ENCODE measurements around the gene STAC.
"Not testable (repeated sequence)": the region's sequence is repeated elsewhere in the genome, so short reads cannot be mapped to it uniquely, and the experiment has no call there.

STAC gene

GRCh38 chr3:36525115-36525801 is 145.0 kb downstream of the STAC start:
- no peak for DNase-seq

DNA sequence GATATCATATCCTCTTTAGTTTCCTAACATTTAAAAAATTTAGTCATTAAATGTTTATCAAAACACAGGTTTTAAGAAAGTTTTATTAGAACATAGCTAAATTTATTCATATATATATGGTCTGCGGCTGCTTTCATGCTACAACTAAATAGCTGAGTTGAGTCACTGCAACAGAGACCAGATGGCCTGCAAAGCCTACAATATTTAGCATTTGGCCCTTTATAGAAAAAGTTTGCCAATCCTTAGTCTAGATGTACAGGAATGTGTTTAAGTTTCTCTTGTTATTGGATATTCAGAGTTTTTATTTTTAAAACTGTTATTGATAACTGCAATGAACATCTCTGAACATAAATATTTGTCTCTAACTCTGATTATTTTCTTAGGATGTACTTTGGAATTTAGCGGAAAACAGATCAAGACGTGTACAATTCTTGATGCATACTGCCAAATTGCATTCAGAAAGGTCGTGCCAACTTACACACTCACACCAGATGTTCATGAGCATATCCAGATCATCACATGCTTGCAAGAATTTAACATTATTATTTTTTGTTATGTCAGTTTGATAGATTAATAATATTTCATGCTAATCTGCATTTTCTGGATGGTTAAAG is 157.9 kb downstream of the STAC start:
- no peak for DNase-seq

DNA sequence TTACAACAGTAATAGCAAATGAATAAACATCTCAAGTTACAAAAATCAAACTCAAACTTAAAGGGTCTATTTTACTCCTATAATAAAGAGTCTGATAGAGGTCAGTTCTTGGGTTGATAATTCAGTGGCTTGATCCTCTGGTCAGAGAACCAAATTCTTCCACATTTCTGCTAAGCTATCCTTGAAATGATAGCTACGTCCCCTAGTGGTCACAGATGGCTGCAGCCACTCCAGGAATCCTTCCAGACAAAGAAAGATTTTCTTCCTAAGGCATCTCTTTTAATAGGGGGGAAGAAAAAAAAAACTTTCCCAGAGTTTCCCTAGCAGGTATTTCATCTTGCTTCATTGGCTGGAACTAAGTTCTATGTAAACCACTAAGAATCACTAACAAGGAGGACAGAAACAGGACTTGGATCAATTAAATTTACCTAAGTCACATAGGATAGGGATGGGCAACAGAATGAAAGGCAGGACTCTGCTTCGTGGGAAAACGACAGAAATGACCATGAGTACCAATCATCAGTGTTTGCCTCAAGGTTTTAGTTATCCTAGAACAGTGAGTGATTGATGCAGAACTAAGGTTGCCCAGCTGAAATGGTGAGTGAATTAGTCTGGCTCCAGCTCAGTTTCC is 160.7 kb downstream of the STAC start:
- DNase-seq: no peak

DNA sequence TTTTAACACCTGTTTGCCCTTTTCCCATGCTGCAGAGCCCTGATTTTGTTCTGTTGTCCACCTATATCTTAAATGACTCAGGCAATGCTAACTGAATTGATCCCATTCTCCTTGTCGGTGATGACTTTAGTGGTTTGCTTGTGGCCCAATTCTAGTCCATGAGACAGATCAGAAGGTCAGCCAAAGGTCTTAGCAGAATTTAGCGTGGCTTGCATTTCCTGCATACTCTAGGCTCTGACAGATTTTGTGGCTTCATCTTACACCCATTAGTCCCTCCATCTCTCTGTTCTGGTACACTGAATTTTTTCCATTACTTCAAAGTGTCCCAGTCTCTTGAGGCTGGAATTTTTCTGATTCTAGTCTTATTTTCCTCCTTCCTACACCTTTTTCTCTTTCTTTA is 161.9 kb downstream of the STAC start:
- no peak for DNase-seq

- DNase-seq: no peak
These were observed 163.1 kb downstream of the STAC start for GRCh38 chr3:36543276-36543997.

DNA sequence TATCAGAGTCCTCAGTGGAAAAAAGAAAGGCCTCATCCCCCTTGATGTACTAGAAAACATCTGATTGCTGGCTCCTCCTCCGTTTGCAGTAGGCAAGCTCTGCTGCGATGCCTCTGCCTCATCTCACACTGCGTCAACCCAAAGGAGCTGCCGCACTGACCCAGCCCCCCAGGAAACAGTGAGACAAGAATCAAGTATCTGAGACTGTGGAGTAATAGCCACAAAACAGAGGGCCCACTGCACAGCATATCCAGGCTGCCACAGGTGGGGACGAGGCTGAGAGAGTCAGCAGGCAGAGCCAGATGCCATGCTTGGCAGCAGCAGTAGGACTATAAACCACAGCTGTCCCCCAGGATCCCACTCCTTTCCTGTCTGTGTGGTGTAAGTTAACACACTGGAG is 165.9 kb downstream of the STAC start:
- DNase-seq: no peak

- no peak for DNase-seq
These were observed 168.4 kb downstream of the STAC start for GRCh38 chr3:36548712-36549111.

DNA sequence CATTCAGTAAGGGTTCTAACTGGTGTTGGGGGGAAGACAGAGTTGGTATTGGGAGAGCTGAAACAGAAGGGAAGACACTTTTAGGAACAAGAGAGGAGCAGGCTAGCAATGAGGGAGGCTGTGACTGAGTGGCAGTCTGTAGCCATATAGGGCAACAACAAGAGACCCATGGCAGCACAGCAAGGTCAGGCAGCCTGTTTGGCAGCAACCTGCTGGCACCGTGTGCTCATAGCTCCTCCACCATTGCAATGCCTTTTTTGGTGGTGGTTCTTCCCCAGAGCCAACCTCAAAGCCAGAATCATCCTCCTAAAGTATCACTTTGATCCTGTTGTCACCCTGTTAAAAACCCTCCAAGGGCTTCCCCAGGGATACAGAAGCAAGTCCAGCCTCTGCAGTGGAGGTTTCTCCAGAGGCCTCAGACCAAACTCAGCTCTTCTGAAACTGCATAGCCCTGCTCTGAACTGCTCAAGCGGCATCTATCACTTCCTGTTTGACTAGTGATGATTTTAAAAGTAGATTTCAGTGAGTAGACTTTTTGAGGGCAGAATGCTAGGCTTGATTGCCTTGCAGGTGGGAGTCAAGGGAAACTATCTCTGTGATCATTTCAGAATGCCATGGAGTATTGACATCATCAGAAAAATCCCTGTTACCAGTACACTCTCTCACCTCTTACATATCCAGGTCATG is 176.9 kb downstream of the STAC start:
- DNase-seq: no peak

DNA sequence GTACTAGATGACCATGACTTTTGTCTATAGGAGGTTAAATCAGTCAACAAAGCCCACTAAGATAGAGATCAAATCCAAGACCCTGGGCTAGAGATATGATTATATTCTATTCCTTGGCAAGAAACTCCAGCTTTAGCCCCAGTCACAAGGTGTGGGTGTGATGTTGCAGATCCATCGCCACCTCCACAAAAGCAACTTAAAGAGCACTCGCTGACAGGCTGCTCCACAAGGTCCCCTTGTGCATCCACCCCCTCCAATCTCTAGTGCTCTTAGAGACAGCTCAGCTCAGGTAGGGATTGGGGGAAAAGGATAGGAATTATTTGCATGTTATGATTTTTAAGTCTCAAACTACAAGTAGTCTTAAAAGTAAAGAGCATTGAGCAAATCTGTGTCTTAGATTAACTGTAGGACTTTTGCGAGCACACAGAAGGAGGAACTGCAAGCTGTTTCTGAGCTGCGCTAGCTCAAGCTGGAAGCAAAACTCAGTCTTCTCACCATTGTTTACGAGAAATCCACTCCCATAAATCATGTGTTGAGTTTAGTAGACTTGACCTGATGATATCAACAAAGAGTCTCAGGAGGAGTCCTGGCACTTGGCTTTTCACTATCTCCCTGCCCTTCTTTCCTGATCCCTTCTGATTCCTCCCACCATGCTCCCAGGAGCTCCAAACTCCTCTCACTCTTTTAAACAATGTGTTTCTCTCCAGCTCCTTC is 177.6 kb downstream of the STAC start:
- no peak for DNase-seq

GRCh38 chr3:36558961-36559360 is 178.7 kb downstream of the STAC start:
- DNase-seq: no peak

GRCh38 chr3:36560685-36561084 is 180.4 kb downstream of the STAC start:
- no peak for DNase-seq

DNA sequence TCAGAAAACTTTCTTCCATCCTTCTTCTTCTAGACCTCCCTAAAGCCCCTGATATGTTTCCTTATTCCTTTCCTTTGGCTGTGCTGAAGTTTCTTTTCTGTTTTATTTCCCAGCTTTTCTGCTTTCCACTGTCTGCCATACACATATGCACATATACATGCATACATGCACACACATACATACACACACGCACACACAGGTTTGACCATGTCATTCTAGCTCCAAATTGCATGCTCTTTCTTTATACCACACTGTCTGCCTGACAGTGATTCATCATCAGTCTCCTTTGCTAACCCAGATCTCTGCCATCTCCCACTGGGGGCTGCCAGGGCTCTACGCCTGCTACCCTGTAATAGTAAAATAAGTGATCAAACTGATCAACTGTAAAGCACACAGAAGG is 181.3 kb downstream of the STAC start:
- no peak for DNase-seq

DNA sequence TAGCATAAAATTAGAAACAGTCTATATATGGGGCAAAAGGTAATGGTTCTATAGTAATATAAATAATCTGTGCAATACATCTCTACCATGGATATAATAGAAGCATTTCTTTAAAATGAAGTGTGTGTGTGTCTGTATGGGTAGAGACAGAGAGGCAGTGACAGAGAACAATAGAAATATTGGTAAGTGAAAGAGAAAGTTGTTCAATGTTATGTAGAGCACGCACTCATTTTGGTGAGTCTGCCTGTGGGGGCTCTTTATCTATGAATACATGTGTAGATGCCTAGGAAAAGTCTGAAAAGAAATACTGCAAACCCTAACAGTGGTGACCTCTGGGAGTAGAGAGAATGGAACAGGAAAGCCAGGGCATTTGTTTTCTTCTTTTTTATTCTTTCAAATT is 182.6 kb downstream of the STAC start:
- DNase-seq: no peak

- no peak for DNase-seq
These were observed 194.9 kb downstream of the STAC start for GRCh38 chr3:36575241-36575640.

GRCh38 chr3:36578418-36578817 is 198.1 kb downstream of the STAC start:
- not testable (repeated sequence) for DNase-seq

DNA sequence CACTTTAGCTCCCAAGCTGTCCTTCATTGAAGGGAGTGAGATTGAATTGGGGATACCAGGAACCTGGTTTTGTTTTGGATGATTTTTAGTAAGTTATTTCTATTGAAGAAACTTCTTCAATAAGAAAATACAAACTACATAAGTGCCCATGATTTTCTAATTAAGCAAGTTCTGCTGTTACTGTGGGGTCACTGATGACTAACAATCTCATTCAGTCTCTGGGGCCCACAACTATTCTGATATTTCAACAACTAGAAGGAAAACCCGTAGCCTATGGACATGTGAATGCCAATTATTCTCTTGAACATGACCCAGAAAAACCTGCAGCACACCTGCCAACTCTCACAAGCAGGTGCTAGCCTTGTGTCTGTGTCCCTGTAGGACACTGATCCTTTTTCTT is 199.4 kb downstream of the STAC start:
- no peak for DNase-seq

- DNase-seq: no peak
These were observed 200.4 kb downstream of the STAC start for GRCh38 chr3:36580716-36581115.

- no peak for DNase-seq
These were observed 211.7 kb downstream of the STAC start for GRCh38 chr3:36591959-36592358.

- DNase-seq: no peak
These were observed 215.2 kb downstream of the STAC start for GRCh38 chr3:36595511-36595910.

DNA sequence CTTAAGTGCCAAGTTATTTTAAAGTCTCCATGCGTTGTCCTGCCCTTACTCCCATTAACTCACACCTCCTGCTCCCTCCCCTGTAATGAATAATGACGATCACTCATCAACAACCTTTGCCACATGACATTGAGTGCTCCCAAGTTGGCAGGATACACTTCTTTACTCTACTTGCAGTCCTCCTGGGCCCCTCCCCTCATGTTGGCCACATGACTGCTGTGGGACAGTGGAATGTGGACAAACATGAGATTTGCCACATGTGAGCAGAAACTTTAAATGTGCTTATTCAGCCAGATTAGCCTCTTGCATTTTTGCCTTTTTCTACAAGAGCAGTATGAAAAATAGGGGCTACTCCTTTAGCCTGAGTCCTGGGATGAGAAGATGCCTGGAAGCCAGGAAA is 216.1 kb downstream of the STAC start:
- no peak for DNase-seq

DNA sequence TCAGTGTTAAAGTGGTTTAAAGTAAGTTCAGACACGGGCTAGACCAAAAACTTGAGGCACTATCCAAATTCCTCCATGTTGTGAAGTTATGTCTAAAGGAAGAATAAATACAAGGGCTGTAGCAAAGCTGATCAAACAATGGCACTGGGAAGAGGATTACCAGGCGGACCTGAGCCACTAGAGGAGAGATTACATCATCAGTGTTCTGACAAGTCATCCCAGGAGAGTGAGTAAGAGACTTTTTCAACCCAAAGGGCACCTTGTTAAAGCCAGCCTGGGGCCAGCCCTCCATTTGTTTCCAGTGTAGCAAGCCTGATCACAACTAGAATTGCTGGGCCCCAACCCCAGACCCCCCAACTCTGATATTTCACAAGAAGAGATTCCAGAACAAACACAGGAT is 217.1 kb downstream of the STAC start:
- no peak for DNase-seq
